ENCODE results near the gene PARP16. TPM values are rescaled to one million over a fixed set of nuclear protein-coding genes. Genes with fewer than 3 reads are reported as not detected.

Gene PARP16
- total and polyA plus RNA-seq, 2 experiments from 2014 or later: 3.6 to 4.1 TPM

GRCh38 chr15:65305776-65306175, 19.1 kb upstream of the PARP16 start:
- no peak for TF ChIP-seq POLR2AphosphoS5 (IDR thresholded peaks at IDR 0.05; ENCODE audit: low read depth)
- TF ChIP-seq JUNB (IDR thresholded peaks at IDR 0.05; ENCODE audit: unreplicated experiment): no peak
- no peak for TF ChIP-seq CTCF (conservative IDR thresholded peaks at IDR 0.05; ENCODE audit: low read depth in 2 of 2)
- no peak for TF ChIP-seq ZNF331 (CRISPR knock-in tag; IDR thresholded peaks at IDR 0.05; ENCODE audit: low read depth)
- no peak for TF ChIP-seq EZH2phosphoT487 (IDR thresholded peaks at IDR 0.05; ENCODE audit: unreplicated experiment)
- no peaks in the 10 kb centered on the region for H3K79me2 ChIP-seq (replicated peaks; ENCODE audit: insufficient read depth)
- H3K9me2 ChIP-seq (ENCODE audit: insufficient read depth): no peaks in the 10 kb centered on the region
- H3K27ac ChIP-seq (ENCODE audit: low read depth): no peak overlapping the region
- H2AFZ ChIP-seq: no peak overlapping the region
- no peak for DNase-seq (ENCODE audit: low spot score)
- H3K4me3 Mint-ChIP-seq: no peak overlapping the region
- no peaks in the 10 kb centered on the region for H3K27me3 ChIP-seq (ENCODE audit: insufficient read depth)
- H3K4me1 Mint-ChIP-seq: peaks cover 13% of the 10 kb centered on the region
- H3K4me2 ChIP-seq: no peak overlapping the region
- H3K4me3 ChIP-seq: no peak overlapping the region
- no peaks in the 10 kb centered on the region for H3K36me3 ChIP-seq (ENCODE audit: insufficient read depth)
- H3K36me3 Mint-ChIP-seq (ENCODE audit: low read depth): no peaks in the 10 kb centered on the region
- no peaks in the 10 kb centered on the region for H4K20me1 ChIP-seq (replicated peaks; ENCODE audit: insufficient read depth)
- peaks cover 5% of the 10 kb centered on the region; the same call in 2 of the 3 replicates for H3K9me3 Mint-ChIP-seq
- H3K27me3 Mint-ChIP-seq (ENCODE audit: insufficient read depth, low read depth, poor library complexity): peaks cover 32% of the 10 kb centered on the region
- 0 out of 2 replicates have a peak, but pooled peaks cover 5% of the 10 kb centered on the region for H3K4me1 ChIP-seq (ENCODE audit: insufficient read depth)
- ATAC-seq: no peak
- no peaks in the 10 kb centered on the region; the same call in 1 of the 2 replicates for H3F3A ChIP-seq (replicated peaks; ENCODE audit: low read depth)
- H3K27ac Mint-ChIP-seq: no peak overlapping the region

- no peaks in the 10 kb centered on the region for H4K20me1 ChIP-seq (replicated peaks; ENCODE audit: insufficient read depth)
- no peaks in the 10 kb centered on the region; the same call in 1 of the 2 replicates for H3F3A ChIP-seq (replicated peaks; ENCODE audit: low read depth)
- peak overlapping the region; percentile 8; the same call in 1 of the 2 replicates for H3K27ac ChIP-seq (ENCODE audit: low read depth)
- H3K27me3 ChIP-seq (ENCODE audit: insufficient read depth): no peaks in the 10 kb centered on the region
- no peak overlapping the region for H3K4me3 ChIP-seq
- DNase-seq (ENCODE audit: low spot score): no peak
- peak; percentile 20 for ATAC-seq
- H3K9me3 Mint-ChIP-seq: peaks cover 10% of the 10 kb centered on the region; the same call in 2 of the 3 replicates
- H3K4me1 Mint-ChIP-seq: peaks cover 13% of the 10 kb centered on the region
- H3K9me2 ChIP-seq (ENCODE audit: insufficient read depth): no peaks in the 10 kb centered on the region
- H3K36me3 Mint-ChIP-seq (ENCODE audit: low read depth): no peaks in the 10 kb centered on the region
- H2AFZ ChIP-seq: no peak overlapping the region
- H3K4me2 ChIP-seq: 0 out of 2 replicates have a peak overlapping the region, but pooled peaks have one; percentile 21
- H3K27ac Mint-ChIP-seq: peak overlapping the region; percentile 100
- peaks cover 32% of the 10 kb centered on the region for H3K27me3 Mint-ChIP-seq (ENCODE audit: insufficient read depth, low read depth, poor library complexity)
- no peaks in the 10 kb centered on the region for H3K79me2 ChIP-seq (replicated peaks; ENCODE audit: insufficient read depth)
- H3K4me1 ChIP-seq (ENCODE audit: insufficient read depth): 0 out of 2 replicates have a peak, but pooled peaks cover 3% of the 10 kb centered on the region
- no peaks in the 10 kb centered on the region for H3K36me3 ChIP-seq (ENCODE audit: insufficient read depth)
- H3K4me3 Mint-ChIP-seq: 0 out of 3 replicates have a peak overlapping the region, but pooled peaks have one; percentile 80
- TF ChIP-seq NANOG (IDR thresholded peaks at IDR 0.05; ENCODE audit: borderline replicate concordance) (no peak), ZNF331 (CRISPR knock-in tag; IDR thresholded peaks at IDR 0.05; ENCODE audit: low read depth) (no peak), POLR2AphosphoS5 (IDR thresholded peaks at IDR 0.05; ENCODE audit: low read depth) (no peak), CREB1 (CRISPR knock-in tag; IDR thresholded peaks at IDR 0.05; ENCODE audit: low read depth) (no peak), ZNF114 (CRISPR knock-in tag; IDR thresholded peaks at IDR 0.05) (no peak)
- TF ChIP-seq, protein P1, sequence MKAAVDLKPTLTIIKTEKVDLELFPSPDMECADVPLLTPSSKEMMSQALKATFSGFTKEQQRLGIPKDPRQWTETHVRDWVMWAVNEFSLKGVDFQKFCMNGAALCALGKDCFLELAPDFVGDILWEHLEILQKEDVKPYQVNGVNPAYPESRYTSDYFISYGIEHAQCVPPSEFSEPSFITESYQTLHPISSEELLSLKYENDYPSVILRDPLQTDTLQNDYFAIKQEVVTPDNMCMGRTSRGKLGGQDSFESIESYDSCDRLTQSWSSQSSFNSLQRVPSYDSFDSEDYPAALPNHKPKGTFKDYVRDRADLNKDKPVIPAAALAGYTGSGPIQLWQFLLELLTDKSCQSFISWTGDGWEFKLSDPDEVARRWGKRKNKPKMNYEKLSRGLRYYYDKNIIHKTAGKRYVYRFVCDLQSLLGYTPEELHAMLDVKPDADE (IDR thresholded peaks at IDR 0.05): no peak
- TF ChIP-seq, protein P2, sequence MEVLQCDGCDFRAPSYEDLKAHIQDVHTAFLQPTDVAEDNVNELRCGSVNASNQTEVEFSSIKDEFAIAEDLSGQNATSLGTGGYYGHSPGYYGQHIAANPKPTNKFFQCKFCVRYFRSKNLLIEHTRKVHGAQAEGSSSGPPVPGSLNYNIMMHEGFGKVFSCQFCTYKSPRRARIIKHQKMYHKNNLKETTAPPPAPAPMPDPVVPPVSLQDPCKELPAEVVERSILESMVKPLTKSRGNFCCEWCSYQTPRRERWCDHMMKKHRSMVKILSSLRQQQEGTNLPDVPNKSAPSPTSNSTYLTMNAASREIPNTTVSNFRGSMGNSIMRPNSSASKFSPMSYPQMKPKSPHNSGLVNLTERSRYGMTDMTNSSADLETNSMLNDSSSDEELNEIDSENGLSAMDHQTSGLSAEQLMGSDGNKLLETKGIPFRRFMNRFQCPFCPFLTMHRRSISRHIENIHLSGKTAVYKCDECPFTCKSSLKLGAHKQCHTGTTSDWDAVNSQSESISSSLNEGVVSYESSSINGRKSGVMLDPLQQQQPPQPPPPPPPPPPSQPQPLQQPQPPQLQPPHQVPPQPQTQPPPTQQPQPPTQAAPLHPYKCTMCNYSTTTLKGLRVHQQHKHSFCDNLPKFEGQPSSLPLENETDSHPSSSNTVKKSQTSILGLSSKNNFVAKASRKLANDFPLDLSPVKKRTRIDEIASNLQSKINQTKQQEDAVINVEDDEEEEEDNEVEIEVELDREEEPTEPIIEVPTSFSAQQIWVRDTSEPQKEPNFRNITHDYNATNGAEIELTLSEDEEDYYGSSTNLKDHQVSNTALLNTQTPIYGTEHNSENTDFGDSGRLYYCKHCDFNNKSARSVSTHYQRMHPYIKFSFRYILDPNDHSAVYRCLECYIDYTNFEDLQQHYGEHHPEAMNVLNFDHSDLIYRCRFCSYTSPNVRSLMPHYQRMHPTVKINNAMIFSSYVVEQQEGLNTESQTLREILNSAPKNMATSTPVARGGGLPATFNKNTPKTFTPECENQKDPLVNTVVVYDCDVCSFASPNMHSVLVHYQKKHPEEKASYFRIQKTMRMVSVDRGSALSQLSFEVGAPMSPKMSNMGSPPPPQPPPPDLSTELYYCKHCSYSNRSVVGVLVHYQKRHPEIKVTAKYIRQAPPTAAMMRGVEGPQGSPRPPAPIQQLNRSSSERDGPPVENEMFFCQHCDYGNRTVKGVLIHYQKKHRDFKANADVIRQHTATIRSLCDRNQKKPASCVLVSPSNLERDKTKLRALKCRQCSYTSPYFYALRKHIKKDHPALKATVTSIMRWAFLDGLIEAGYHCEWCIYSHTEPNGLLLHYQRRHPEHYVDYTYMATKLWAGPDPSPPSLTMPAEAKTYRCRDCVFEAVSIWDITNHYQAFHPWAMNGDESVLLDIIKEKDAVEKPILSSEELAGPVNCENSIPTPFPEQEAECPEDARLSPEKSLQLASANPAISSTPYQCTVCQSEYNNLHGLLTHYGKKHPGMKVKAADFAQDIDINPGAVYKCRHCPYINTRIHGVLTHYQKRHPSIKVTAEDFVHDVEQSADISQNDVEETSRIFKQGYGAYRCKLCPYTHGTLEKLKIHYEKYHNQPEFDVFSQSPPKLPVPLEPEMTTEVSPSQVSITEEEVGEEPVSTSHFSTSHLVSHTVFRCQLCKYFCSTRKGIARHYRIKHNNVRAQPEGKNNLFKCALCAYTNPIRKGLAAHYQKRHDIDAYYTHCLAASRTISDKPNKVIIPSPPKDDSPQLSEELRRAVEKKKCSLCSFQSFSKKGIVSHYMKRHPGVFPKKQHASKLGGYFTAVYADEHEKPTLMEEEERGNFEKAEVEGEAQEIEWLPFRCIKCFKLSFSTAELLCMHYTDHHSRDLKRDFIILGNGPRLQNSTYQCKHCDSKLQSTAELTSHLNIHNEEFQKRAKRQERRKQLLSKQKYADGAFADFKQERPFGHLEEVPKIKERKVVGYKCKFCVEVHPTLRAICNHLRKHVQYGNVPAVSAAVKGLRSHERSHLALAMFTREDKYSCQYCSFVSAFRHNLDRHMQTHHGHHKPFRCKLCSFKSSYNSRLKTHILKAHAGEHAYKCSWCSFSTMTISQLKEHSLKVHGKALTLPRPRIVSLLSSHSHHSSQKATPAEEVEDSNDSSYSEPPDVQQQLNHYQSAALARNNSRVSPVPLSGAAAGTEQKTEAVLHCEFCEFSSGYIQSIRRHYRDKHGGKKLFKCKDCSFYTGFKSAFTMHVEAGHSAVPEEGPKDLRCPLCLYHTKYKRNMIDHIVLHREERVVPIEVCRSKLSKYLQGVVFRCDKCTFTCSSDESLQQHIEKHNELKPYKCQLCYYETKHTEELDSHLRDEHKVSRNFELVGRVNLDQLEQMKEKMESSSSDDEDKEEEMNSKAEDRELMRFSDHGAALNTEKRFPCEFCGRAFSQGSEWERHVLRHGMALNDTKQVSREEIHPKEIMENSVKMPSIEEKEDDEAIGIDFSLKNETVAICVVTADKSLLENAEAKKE (CRISPR knock-in tag; IDR thresholded peaks at IDR 0.05): no peak
Measured at GRCh38 chr15:65305150-65305758, 18.6 kb upstream of the PARP16 start.
